ENCODE results near the gene TMEM94. TPM values are rescaled to one million over a fixed set of nuclear protein-coding genes. Genes with fewer than 3 reads are reported as not detected.
"Not testable (repeated sequence)": the region's sequence is repeated elsewhere in the genome, so short reads cannot be mapped to it uniquely, and the experiment has no call there.

Gene TMEM94
- total RNA-seq, 1 donor from 2014 or later, result 73.0 TPM

DNA sequence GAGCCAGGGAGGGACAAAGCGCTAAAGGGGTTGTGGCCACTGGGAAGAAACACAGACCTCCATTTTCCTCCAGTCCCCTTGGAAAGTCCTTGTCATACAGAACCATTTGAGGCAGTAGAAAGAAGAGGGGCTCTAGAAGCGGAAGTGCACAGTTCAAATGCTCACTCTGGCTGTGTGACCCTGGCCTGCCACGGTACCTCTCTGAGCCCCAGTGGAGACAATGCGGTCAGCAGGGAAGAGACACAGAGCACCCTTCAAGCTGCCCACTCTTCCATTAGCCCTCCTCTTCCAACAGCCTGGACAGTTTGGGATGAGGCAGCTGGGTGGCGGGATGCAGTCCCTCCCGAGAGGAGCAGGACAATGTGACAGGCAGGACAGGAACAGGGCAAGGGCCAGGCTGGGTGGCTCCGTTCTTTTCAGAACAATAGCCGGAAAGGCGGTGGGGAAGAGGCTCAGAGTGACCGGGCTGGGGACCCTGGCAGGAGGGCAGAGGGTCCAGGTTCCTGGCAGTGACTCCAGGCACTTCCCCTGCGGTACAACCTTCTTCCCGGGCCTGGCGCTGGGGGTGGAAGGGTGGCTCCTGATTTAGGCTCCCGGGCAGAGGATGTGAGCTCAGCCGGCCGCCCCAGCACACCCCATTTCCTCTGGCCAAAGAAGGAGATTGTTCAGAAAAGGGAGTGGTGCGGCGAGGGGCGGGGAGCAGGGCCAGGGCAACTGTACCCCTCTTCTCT lies 53.3 kb downstream of the TMEM94 start:
- DNase-seq (ENCODE audit: low read depth), result no peak

DNA sequence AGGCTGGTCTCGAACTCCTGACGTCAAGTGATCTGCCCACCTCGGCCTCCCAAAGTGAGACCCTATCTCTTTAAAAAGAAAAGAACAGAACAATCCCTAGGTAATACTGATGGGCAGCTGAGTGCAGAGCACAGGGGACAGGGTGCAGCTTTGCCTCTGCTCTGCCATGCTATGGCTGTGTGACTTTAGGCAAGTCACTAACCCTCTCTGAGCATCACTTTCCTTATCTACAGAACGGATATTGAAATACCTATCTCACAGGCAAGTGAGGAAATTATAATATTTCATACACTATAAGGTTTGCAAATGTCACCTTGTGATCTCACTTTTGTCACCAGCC lies 54.8 kb downstream of the TMEM94 start:
- no peak for DNase-seq (ENCODE audit: low read depth)

DNA sequence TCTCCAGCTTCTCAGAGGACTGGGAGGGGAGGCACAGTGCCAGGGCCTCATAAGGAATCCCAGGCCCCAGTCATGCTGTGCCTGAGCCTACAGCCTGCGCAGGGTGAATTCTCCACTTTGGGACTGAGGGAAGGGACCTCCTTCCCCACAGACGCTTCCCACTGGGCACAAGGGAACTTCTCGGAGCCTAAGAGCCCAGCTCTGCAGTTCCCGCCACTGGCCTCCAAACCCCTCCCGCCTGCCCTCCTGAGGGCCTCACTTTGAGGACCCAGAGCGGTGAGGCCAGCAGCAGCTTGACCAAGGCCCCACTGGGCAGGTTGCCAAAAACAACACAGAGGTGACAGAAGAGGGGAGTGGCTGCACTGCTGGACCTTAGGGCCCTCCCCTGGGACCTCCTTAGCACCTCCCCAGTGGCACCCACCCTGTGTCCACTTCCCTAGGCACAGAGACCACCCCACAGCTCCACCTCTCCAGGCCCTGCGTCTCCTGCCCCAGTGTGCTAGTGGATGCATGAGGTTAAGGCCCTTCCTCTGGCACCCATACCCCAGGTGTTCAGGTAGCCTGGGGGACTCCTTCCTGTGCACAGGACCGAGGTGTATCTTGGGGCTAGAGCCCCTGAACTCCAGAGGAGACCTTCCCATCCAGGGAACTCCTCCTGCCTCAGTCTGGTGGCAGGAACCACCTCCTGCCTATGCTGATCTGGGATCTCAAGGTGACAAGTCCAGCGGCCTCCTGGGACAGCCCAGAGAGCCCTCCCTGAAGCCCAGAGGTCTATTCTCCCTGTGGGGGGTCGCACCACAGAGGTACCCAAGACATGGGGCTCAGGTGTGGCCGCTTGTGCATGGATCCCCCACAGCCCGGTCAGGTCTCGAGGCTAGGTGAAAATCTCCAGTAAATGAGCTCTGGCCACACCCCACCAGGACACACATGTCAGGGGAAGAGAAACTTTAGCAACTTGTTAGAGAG lies 55.5 kb downstream of the TMEM94 start:
- no peak for DNase-seq (ENCODE audit: low read depth)

DNA sequence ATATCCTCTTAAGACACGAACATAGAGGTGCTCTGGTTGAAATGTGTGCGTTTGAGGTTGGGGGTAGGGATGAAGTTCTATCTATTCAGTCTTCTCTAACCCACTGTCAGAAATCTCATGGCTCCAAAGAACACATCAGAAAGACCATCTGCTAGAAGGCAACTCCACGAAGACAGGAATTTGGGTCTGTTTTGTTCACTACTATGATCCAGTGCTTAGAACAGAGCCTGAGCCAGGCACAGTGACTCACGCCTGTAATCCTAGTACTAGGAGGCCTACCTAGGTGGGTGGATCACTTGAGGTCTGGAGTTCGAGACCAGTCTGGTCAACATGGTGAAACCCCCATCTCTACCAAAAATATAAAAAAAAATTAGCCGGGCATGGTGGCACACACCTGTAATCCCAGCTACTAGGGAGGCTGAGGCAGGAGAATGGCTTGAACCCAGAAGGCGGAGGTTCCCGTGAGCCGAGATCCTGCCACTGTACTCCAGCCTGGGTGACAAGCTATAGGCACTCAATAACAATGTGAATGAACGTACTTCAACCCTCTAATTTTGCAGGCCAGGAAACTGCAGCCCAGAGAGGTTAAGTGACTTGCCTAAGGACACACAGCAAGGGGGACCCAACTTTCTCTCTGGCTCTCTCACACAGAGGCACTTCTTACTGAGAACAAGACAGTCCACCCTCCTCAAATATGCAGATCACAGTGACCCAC lies 56.6 kb downstream of the TMEM94 start:
- no peak for DNase-seq (ENCODE audit: low read depth)

DNA sequence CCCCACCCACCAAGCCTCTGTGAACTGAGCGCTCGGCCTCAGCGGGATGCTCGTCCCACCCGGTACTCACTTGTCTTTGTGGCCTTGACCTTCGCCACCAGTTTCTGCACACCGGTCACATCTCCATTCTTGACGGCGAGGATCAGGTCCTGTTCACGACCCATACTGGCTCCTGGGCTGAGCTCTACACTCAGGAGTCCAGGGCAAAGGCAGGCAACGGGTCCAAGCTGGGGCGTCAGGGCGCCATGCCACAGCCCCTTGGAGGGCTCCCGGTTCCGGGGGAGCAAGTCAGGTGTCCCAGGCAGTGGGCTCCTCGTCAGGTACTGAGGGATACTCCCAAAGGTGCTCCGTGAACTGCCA lies 57.2 kb downstream of the TMEM94 start:
- no peak for DNase-seq (ENCODE audit: low read depth)

DNA sequence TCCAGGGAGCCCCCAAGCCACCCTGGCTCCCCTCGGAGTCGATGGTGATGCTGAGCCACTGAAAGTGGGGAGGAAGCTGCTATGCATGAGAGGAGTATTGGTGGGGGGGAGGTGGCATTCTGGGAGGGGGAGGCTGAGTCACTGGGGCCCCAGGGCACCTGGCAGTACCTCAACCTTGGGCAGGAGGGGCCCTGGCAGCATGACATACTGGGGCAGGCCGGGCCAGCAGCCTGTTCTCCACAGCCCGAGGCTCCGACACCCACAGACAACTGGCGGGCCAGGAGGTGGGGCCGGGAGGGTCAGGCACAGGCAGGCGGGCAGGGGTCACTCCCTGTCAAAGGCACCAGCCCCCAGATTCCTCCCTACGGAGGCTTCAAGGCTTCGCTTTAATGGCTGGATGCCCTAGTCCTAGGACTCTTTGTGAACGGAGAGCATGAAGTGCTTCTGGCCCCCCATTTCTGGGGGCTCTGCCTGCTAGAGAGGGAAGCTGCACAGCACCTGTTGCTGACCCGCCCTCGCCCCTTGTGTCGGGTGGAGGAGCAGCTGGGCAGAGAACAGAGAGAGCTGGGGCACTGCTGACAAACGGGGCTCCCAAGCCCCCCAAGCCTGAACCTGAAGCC lies 58.0 kb downstream of the TMEM94 start:
- DNase-seq (ENCODE audit: low read depth), result peak; percentile 62

DNA sequence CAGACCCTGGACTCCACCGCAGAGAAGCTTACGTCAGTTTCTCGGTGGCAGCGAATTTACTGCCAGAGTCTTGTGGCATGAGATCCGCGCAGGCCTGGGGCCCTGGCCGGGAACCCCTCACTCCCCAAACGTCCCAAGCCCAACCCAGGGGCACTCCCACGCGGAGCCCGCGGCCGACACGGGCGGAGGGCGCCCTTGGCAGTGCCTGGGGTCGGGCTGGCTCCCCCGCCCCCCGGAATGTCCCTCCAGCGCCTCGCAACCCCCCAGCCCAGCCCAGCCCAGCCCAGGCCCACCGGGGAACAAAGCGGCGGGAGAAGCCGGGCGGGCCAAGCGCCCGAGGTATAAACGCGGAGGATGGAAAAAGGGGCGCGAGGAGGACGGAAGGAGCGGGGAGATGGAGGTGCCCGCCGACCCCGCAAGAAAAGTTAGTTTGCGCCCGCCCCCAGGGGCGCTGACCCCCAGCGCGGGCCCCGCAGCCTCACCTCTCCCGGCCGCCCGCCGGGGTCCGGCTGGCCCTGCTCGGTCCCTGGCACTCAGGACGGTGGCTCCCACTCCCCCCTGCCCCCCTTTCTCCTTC lies 58.6 kb downstream of the TMEM94 start:
- DNase-seq (ENCODE audit: low read depth), result no peak

DNA sequence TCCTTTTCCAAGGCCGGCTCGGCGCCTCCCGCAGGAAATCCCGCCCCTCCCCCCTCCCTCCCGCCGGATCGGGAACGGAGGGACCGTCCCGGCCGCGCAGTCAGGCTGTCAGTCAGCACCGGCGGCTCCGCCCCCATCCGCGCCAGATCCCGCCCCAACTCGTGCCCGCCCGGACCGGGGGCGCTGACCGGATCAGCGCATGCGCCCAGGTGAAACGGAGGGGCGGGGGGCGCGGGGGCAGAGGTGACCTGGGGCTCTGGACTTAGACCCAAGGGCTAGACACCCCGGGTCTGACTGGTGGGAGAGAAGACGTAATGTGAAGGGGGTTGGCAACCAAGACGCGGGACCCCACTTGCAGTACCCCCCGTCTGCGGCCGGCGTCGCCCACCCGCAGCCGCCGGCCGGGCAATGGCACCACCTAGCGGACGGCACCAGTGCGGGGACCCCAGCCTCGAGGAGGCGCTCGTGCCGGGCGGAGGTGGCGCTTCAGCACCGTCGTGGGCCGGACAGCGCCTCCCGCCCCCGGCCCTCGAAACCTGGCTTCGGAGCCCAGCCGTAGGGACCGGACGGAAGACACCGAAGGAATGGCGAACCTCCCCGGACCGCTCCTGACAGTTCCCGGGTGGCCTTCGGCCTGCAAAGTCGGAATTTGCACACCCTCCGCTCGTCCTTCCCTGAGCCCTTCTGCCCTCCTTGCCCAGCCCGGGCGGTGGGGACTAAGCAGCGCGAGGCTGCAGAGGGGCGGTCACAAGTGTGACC lies 59.2 kb downstream of the TMEM94 start, which contains the start of gene CASKIN2:
Gene CASKIN2, minus strand, starts transcription at position 42 of the 759 bp plus-strand sequence. CDS start 1,733 bp downstream, outside the sequence.
- DNase-seq (ENCODE audit: low read depth), result peak; percentile 93

DNA sequence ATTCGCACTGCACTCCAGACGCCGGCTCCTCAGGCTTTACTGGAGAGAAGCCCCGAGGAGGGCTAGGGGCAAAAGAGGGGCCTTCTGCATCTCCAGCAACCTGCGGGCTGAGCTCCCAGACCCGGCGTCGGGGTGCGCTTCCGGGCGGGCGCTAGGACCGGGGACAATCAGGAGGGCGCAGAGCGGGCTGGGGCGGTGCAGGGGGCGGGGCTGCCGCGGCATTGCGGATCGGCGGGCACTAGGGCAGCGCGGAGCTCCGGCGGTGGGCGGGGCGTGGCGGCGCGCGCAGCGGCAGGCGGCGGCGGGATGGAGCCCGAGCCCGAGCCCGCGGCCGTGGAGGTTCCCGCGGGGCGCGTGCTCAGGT lies 59.8 kb downstream of the TMEM94 start, which contains the start of gene TSEN54:
Gene TSEN54, plus strand, starts transcription at position 274 of the 364 bp plus-strand sequence. Its CDS starts 33 bp downstream, at position 307.
- peak; percentile 93 for DNase-seq (ENCODE audit: low read depth)

DNA sequence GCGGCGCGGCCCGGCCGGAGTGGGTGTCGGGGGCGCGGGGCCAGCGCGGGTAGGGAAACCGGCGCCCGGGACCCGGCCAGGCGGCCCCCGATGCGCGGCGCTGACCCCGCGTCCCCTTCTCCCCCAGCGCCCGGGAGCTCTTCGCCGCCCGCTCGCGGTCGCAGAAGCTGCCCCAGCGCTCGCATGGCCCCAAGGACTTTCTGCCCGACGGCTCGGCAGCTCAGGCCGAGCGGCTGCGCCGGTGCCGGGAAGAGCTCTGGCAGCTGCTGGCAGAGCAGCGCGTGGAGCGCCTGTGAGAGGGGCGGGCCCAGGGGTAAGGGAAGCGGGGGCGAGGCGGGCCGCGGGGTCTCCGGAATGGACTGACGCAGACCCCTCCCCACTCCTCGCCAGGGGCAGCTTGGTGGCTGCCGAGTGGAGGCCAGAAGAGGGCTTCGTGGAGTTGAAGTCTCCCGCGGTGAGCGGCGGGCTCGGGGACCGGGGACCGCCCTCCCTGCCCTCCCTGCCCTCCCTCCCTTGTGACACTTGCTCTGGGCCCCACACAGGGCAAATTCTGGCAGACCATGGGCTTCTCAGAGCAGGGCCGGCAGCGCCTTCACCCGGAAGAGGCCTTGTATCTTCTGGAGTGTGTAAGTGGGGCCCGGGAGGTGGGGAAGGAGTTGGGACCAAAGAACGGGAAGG lies 60.3 kb downstream of the TMEM94 start:
- no peak for DNase-seq (ENCODE audit: low read depth)

DNA sequence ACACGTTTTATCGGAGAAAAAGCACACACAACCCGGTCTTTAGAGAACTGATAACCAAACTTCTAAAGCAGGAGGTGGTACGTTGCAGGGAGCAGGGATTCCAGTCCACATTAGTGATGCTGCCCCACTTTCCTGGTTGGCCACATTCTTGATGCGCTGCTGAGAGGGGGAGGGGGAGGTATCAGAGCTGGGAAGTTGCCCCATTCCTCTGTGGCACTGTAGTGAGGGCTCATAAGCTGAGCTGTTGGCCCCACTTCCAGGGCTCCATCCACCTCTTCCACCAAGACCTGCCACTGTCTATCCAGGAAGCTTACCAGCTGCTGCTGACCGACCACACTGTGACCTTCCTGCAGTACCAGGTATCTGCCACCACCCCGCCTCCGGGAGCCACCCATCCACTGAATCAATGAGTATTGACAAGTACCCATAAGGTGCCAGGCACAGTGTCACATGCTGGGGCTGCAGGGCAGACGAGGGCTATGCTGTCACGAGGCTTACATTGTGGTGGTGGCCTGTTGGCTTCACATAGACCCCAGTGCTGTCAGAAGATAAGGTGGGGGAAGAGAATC lies 60.9 kb downstream of the TMEM94 start:
- no peak for DNase-seq (ENCODE audit: low read depth)

DNA sequence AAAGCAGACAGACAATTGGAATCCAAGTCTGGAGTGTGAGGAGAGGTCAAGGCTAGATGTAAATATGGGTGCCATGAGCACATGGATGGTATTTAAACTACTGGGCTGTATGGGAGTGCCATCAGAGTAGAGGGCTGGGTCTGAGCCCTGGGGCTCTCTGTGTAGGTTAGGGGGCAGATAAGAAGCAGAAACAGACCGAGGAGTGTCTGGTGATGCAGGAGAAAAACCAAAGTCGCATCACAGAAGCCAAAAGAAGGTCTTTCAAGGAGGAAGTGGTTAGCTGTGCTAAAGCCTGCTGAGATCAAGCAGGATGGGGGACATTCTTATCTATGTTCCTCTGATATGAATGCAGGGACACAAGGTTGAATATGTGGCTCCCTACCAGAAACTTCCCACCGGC lies 61.8 kb downstream of the TMEM94 start:
- DNase-seq (ENCODE audit: low read depth), result no peak

DNA sequence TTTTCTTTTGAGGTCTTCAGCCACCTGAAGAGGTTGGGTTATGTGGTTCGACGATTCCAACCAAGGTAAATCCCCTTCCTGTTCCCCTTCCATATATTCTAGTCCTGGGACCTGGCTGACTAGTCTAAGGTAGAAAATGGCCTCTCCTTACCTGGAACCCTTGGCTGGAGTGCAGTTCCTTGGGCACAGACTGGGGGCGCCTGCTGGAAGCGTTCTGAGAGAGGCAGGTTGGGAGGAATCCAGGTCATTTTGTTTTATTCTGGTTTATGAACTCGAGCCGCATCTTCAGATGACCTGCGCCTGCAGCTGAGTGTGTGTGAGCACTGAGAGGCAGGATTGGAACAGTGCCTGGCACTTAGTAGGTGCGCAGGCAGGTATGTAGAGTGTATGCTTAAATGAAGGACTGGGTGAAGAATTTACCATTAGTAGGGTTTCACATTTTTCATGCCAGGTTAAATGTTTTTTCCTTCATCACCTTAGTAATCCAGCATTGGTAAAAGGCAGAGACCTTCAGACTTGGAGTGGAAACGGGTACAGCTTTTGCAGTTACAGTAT lies 62.6 kb downstream of the TMEM94 start:
- DNase-seq (ENCODE audit: low read depth), result no peak

DNA sequence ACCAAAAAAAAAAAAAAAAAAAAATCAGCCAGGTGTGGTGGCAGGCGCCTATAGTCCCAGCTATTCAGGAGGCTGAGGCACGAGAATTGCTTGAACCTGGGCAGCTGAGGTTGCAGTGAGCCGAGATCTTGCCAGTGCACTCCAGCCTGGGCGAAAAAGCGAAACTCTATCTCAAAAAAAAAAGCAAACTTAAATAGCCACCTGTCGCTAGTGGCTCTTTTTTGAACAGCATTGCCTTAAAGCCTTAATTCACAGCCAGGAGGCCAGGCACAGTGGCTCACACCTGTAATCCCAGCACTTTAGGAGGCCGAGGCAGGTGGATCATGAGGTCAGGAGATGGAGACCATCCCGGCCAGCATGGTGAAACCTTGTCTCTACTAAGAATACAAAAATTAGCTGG lies 64.0 kb downstream of the TMEM94 start:
- DNase-seq (ENCODE audit: low read depth), result not testable (repeated sequence)

DNA sequence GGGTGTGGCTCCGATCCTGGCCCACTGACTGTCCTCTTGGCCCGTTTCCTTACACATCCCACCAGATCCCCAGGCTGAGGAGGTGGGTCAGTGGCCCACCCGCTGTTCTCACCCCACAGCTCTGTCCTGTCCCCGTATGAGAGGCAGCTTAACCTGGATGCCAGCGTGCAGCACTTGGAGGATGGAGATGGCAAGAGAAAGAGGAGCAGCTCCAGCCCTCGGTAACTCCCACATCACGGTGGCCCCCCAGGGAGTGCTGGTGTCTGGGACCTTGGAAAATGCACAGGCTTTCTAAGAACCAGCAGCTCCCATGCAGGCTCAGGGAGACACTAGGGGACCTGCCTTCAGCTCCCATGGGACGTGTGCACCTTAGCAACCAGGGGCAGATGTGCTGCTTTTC lies 64.9 kb downstream of the TMEM94 start:
- no peak for DNase-seq (ENCODE audit: low read depth)

DNA sequence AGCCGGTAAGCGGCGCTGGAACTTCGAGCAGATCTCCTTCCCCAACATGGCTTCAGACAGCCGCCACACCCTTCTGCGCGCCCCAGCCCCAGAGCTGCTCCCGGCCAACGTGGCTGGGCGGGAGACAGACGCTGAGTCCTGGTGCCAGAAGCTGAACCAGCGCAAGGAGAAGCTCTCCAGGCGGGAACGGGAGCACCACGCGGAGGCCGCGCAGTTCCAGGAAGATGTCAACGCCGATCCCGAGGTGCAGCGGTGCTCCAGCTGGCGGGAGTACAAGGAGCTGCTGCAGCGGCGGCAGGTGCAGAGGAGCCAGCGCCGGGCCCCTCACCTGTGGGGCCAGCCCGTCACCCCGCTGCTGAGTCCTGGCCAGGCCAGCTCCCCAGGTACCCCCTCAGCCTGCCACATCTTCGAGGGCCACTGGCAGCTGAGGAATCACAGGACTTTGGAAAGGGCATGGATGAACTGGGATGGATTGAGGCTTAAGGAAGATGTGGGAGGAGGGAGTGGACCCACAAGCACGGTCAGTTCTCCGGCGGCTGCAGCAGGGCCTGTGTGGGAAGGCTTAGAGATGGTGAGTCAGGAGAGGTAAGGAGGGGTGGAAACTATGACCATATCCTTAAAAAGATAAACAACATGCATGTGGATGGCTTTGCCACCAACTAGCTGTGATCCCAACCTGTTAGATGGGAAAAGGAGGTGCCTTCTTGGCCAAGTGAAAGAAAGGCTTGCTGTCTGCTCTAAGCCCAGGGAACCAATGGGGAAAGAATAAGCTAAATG lies 65.7 kb downstream of the TMEM94 start:
- no peak for DNase-seq (ENCODE audit: low read depth)

DNA sequence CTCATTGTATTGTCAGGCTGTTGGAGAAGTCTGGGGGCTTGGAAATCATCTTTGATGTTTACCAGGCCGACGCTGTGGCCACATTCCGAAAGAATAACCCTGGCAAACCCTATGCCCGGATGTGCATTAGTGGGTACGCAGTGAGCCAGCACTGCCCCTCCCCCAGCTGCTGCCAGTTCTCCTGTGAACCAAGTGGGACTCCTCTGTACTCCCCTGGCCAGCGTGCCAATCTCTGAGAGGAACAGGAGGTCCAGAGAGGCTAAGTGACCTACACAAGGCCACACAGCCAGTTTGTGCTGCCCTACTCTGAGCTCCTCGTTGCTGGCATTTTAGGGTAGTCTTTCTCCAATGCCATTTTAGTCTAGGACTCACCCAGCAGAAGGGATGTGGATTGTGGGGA lies 67.2 kb downstream of the TMEM94 start:
- no peak for DNase-seq (ENCODE audit: low read depth)

All from myocyte (in vitro differentiated cells).